Choroid plexus epithelial cell (primary cell): ENCODE data around the gene PTPRZ1.
A peak's percentile ranks its signal among the peaks of the same experiment; 100 is the strongest.

Experiments
- DNase-seq: peaks from one replicate; pipeline ENCODE4 v3.0.0-alpha.2; 2010; ENCODE audit warnings: low read depth
- H3K4me3 ChIP-seq: 2 replicates; pipeline ENCODE4 v1.5.1; 2011; ENCODE audit warnings: low read depth, mild to moderate bottlenecking, control low read depth, low read length, moderate library complexity
- TF ChIP-seq, protein P1 (sequence below): conservative IDR thresholded peaks from 2 replicates; pipeline ENCODE4 v1.5.1; 2011; ENCODE audit warnings: low read depth, mild to moderate bottlenecking, control low read depth, inconsistent platforms, low read length, moderate library complexity

PTPRZ1 gene

DNA sequence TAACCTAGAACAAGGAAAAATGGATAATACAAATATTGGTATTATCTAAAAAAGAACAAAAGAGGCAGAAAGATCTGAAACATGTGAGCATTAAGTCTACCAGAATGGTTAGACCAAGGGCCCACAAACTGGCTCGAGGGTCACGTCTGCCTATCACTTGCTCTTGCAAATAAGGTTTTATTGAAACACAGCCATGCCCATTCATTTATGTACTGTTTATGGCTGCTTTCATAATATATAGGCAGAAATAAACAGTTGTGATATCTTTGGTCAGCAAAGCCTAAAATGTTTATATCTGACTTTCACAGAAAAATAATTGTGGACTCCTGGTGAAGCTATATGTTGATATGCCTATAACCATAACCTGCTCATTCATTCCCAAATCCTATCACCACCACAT, 199.3 kb downstream of the PTPRZ1 start:
- H3K4me3 ChIP-seq: no peak overlapping the region
- TF ChIP-seq, protein P1, sequence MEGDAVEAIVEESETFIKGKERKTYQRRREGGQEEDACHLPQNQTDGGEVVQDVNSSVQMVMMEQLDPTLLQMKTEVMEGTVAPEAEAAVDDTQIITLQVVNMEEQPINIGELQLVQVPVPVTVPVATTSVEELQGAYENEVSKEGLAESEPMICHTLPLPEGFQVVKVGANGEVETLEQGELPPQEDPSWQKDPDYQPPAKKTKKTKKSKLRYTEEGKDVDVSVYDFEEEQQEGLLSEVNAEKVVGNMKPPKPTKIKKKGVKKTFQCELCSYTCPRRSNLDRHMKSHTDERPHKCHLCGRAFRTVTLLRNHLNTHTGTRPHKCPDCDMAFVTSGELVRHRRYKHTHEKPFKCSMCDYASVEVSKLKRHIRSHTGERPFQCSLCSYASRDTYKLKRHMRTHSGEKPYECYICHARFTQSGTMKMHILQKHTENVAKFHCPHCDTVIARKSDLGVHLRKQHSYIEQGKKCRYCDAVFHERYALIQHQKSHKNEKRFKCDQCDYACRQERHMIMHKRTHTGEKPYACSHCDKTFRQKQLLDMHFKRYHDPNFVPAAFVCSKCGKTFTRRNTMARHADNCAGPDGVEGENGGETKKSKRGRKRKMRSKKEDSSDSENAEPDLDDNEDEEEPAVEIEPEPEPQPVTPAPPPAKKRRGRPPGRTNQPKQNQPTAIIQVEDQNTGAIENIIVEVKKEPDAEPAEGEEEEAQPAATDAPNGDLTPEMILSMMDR: no peak
- no peak for DNase-seq

DNA sequence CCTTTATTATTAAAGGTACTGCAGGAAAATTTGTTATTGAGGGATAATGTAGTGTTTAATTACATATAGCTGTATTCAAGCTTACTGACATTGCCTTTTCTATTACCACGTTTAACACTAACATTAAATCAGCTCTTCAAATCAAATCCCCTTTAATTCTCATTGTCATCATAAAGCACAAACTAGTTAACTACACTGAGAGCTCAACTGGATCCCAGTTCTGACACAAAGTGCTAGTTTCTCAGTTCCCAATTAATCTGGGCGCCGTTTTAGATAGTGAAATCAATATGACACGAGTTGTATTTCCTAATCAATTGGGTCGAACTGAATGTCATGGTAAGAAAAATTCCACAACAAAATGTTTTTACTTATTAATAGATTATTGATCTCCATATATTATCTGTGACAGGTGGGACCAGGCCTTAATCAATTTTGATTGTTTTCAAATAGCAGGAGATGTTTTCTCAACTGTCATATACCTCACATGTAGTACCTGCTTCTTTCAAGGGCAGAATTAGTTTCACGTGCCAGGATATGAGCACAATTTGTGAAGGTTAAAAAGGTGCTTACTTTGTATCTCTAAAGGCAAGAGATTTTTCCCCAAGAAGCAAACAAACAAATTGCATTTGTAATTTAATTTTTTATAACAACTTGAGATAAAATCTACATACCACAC, 200.1 kb downstream of the PTPRZ1 start:
- TF ChIP-seq, protein P1: no peak
- DNase-seq: no peak

DNA sequence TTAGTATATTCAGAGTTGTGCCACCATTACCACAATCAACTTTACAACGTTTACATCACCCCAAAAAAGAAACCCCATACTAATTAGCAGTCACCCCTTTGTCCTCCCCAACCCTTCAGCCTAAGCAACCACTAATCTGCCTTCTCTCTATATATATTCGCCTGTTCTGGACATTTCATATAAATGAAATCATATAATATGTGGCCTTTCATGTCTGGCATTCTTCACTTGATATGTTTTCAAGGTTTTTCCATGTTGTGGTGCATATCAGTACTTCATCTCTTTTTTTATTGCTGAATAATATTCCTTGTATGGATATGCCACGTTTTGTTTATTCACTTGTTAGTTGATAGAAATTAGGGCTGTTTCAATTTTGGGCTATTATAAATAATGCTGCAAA, 200.7 kb downstream of the PTPRZ1 start:
- TF ChIP-seq, protein P1: no peak
- H3K4me3 ChIP-seq: no peak overlapping the region
- no peak for DNase-seq

More for the DNA sequence above, 200.1 kb downstream of the PTPRZ1 start:
- H3K4me3 ChIP-seq: no peak overlapping the region

DNA sequence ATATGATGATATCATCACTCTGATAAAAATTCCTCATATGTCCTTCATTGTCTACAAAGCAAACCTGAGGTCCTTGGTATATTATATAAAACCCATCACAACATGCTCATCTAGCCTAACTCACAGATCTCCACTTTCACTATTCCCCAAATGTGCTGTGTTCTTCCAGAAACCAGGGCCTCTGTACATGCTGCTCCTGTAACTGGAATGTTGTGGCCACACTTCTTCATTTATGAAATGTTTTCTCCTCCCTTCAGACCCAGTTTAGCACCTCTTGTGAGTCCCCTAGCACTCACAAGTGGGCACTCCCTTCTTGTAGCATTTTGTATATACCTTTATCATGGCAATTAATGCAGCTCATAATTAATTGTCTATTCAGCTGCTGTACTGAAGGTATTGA, 209.2 kb downstream of the PTPRZ1 start:
- TF ChIP-seq, protein P1: no peak
- no peak for DNase-seq
- no peak overlapping the region for H3K4me3 ChIP-seq

DNA sequence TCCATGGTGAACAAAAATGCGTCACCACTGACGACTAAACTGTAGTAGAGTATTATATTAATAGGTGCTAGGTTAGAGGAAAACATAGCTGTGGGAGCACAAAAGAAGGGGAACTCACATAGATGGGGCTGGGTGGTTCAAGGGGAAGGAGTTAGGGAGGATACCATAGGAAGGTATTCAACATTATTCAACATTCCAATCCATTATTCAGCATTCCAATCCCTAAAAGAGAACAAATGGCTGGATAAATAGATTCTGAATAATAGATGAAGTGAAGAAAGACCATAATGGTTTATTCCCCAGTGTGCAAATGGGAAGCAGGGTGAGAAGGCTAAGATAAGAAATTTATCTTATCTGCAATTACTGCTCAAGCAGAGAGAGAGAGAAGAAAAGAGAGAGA, 209.7 kb downstream of the PTPRZ1 start:
- no peak overlapping the region for H3K4me3 ChIP-seq
- TF ChIP-seq, protein P1: no peak
- no peak for DNase-seq

DNA sequence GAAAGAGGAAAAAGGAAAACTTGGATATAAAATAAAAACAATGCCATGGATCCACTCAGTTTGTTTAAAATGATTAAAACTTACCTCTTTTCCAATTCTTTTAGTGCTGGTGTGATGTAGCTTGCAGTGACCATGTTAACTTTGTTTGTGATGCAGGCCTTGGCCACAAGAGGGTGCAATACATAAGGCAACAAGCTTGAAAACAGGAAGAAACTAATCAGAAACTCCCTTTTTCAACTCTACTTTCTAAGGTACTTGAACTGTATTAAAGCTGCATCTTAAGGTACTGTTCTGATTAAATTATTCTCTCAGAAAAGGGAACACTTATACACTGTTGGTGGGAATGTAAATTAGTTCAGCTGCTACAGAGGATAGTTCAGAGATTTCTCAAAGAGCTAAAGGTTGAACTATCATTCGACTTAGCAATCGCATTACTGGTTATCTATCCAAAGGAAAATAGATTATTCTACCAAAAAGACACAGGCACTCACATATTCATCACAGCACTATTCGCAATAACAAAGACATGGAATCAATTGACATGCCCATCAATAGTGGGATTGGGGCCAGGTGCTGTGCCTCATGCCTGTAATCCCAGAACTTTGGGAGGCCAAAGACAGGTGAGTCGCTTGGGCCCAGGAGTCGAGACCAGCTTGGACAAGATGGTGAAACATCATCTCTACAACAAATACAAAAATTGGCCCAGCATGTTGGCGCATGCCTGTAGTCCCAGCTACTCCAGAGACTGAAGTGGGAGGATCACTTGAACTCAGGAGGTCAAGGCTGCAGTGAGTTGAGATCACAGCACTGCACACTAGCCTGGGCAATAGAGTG, 220.2 kb downstream of the PTPRZ1 start:
- no peak overlapping the region for H3K4me3 ChIP-seq
- TF ChIP-seq, protein P1: peak; percentile 90
- peak; percentile 95 for DNase-seq

DNA sequence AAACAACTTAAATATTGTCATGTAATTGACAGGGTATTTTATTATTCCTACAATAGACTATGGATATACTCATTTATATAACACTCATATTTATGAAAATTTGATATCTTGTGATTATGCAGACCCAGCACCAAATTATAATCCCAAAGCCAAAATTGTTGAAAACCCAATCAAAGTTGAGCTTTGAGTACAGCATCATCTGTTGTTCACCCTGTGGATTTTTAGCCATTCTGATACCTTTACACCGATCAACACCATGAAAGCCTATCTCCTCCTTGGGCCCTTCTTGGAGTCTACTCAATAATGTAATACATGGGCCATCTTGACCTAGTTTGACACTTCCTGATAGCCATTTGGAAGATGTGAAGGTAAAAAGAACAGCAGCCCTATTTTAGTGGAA, 221.6 kb downstream of the PTPRZ1 start:
- no peak overlapping the region for H3K4me3 ChIP-seq
- DNase-seq: no peak
- TF ChIP-seq, protein P1: no peak
